HG03571 (cell line): ENCODE data around the gene TNFSF9.
"Not testable (repeated sequence)": the region's sequence is repeated elsewhere in the genome, so short reads cannot be mapped to it uniquely, and the experiment has no call there.

Experiments used
- ATAC-seq: cut with Tn5 transposase; IDR thresholded peaks from one replicate; pipeline ENCODE4 v1.9.1; 2021; ENCODE audit not compliant: unreplicated experiment

TNFSF9 gene

GRCh38 chr19:6532244-6532999 lies 1.6 kb downstream of the TNFSF9 start:
- ATAC-seq: no peak

- no peak for ATAC-seq
Measured at GRCh38 chr19:6533000-6533328, 2.1 kb downstream of the TNFSF9 start.

GRCh38 chr19:6533746-6534418 lies 3.1 kb downstream of the TNFSF9 start:
- ATAC-seq: no peak

- no peak for ATAC-seq
Measured at GRCh38 chr19:6534451-6535093, 3.7 kb downstream of the TNFSF9 start.

- ATAC-seq: no peak
Measured at GRCh38 chr19:6535558-6536137, 4.8 kb downstream of the TNFSF9 start.

GRCh38 chr19:6539514-6539913 lies 8.7 kb downstream of the TNFSF9 start:
- ATAC-seq: no peak

GRCh38 chr19:6540918-6541689 lies 10.3 kb downstream of the TNFSF9 start:
- no peak for ATAC-seq

GRCh38 chr19:6543866-6544347 lies 13.1 kb downstream of the TNFSF9 start:
- ATAC-seq: no peak

GRCh38 chr19:6550679-6551078 lies 19.9 kb downstream of the TNFSF9 start:
- not testable (repeated sequence) for ATAC-seq

GRCh38 chr19:6551091-6551490 lies 20.3 kb downstream of the TNFSF9 start:
- no peak for ATAC-seq

- ATAC-seq: no peak
Measured at GRCh38 chr19:6551607-6552450, 21.0 kb downstream of the TNFSF9 start.

GRCh38 chr19:6556043-6556449 lies 25.2 kb downstream of the TNFSF9 start:
- ATAC-seq: no peak

- no peak for ATAC-seq
Measured at GRCh38 chr19:6556480-6557195, 25.8 kb downstream of the TNFSF9 start.

- not testable (repeated sequence) for ATAC-seq
Measured at GRCh38 chr19:6562437-6562836, 31.6 kb downstream of the TNFSF9 start.

- ATAC-seq: no peak
Measured at GRCh38 chr19:6564393-6564792, 33.6 kb downstream of the TNFSF9 start.

- ATAC-seq: not testable (repeated sequence)
Measured at GRCh38 chr19:6566727-6567126, 35.9 kb downstream of the TNFSF9 start.

- ATAC-seq: no peak
Measured at GRCh38 chr19:6568010-6568526, 37.2 kb downstream of the TNFSF9 start.

GRCh38 chr19:6568816-6569215 lies 38.0 kb downstream of the TNFSF9 start:
- ATAC-seq: no peak

- no peak for ATAC-seq
Measured at GRCh38 chr19:6570764-6571163, 39.9 kb downstream of the TNFSF9 start.
